ENCODE results near the gene C1QA. TPM values are rescaled to one million over a fixed set of nuclear protein-coding genes. Genes with fewer than 3 reads are reported as not detected.

C1QA gene
- total and polyA plus RNA-seq, 4 donors, result 27.4 to 513 (median 391) TPM

DNA sequence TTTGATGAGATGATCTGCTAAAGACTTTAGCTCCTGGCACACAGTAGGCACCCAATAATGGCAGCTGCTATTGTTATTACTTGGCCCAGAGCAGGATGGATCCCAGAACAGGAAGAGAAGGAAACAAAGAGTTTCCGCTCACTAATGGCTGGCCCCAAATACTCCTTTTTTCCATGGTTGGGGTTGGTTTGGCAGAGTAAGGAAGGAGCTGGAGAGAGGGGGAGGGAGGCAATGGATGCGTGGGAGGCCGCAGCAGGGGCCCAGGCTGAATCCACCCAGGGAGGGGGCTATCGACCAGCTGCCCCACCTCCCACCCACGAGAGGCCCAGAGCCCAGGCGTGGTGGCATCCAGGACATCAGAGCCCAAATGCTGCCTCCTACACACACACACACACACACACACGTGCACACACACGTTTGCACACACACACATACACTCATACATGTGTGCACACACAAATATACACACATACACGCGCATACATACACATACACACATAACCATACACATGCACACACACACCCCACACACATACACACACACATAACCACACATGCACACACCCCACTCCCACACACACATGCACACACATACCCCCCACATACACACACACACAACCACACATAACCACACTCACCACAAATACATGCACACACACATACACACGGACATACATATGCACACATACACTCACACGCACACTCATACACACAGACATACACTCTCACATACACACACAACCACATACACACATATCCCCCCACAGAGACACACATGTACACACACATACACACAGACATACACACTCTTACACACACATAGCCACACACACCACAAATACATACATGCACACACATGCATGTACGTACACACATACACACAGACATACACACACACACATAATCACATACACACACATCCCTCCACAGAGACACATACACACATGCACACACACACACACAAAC, 41.8 kb downstream of the C1QA start:
- TF ChIP-seq CTCF (IDR thresholded peaks at IDR 0.05; ENCODE audit: control extremely low read depth, extremely low read depth), result no peak
- no peak for ATAC-seq (ENCODE audit: insufficient read depth, low FRiP score)
- H3K4me3 ChIP-seq, result no peak overlapping the region
- peaks cover 0 to 3% (median 0%) of the 10 kb centered on the region in 5 donors for H3K4me1 ChIP-seq (ENCODE audit: control insufficient read depth in 5 of 5, insufficient read depth in 5 of 5, low read length in 5 of 5)
- H3K27me3 ChIP-seq (ENCODE audit: control insufficient read depth in 3 of 3, insufficient read depth in 3 of 3, low read length in 2 of 3), result no peaks in the 10 kb centered on the region
- no peaks in the 10 kb centered on the region for H3K36me3 ChIP-seq (ENCODE audit: control insufficient read depth in 4 of 4, insufficient read depth in 4 of 4, low read length in 4 of 4)
- no peak for DNase-seq
- no peak overlapping the region for H3K27ac ChIP-seq (ENCODE audit: low read depth in 1 of 2, low read length in 1 of 2)
- 82 to 84% methylated on average over 13 of the region's 13 CpGs for WGBS, 2 donors
- H3K9ac ChIP-seq (ENCODE audit: insufficient read depth in 1 of 2, low read length in 2 of 2), result no peak overlapping the region
- H3K9me3 ChIP-seq (ENCODE audit: control insufficient read depth in 4 of 4, insufficient read depth in 3 of 4, low read length in 3 of 4), result no peaks in the 10 kb centered on the region

DNA sequence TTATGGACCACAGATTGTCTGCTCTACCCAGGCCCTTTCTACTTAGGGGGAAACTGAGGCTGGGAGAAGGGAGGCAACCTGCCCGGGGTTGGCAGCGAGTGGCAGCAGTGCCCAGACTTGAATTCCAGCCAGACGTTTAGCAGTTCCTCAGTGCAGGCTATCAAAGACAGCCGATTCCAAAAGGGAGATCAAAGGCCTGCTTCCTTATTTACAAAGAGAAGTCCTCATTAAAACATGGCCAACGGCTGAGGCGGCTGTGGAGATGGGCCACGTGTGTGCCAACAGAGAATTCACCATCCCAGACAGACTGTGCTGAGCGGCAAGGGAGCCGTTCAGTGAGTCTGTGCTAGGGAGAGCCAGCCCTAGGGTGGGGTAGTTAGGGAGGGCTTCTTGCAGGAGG, 44.3 kb downstream of the C1QA start:
- Histone ChIP-seq H3K9me3 (ENCODE audit: control insufficient read depth in 4 of 4, insufficient read depth in 3 of 4, low read length in 3 of 4) (no peaks in the 10 kb centered on the region), H3K4me3 (no peak overlapping the region), H3K36me3 (ENCODE audit: control insufficient read depth in 4 of 4, insufficient read depth in 4 of 4, low read length in 4 of 4) (no peaks in the 10 kb centered on the region), H3K27me3 (ENCODE audit: control insufficient read depth in 3 of 3, insufficient read depth in 3 of 3, low read length in 2 of 3) (no peaks in the 10 kb centered on the region), H3K4me1 (ENCODE audit: control insufficient read depth in 5 of 5, insufficient read depth in 5 of 5, low read length in 5 of 5) (peaks cover 0 to 10% (median 3%) of the 10 kb centered on the region in 5 donors), H3K9ac (ENCODE audit: insufficient read depth in 1 of 2, low read length in 2 of 2) (no peak overlapping the region), H3K27ac (ENCODE audit: low read depth in 1 of 2, low read length in 1 of 2) (no peak overlapping the region)
- WGBS, 2 donors, result 51 to 59% methylated on average over 9 of the region's 9 CpGs
- TF ChIP-seq CTCF (IDR thresholded peaks at IDR 0.05; ENCODE audit: control extremely low read depth, extremely low read depth), result no peak
- DNase-seq (peak in 2 of 3 donors; percentile 28 to 35), ATAC-seq (ENCODE audit: insufficient read depth, low FRiP score) (no peak)

- no peak for TF ChIP-seq CTCF (IDR thresholded peaks at IDR 0.05; ENCODE audit: control extremely low read depth, extremely low read depth)
- Histone ChIP-seq H3K27ac (ENCODE audit: low read depth in 1 of 2, low read length in 1 of 2) (no peak overlapping the region), H3K4me1 (ENCODE audit: control insufficient read depth in 5 of 5, insufficient read depth in 5 of 5, low read length in 5 of 5) (peaks cover 0 to 13% (median 3%) of the 10 kb centered on the region in 5 donors), H3K4me3 (no peak overlapping the region), H3K9me3 (ENCODE audit: control insufficient read depth in 4 of 4, insufficient read depth in 3 of 4, low read length in 3 of 4) (no peaks in the 10 kb centered on the region), H3K27me3 (ENCODE audit: control insufficient read depth in 3 of 3, insufficient read depth in 3 of 3, low read length in 2 of 3) (no peaks in the 10 kb centered on the region), H3K36me3 (ENCODE audit: control insufficient read depth in 4 of 4, insufficient read depth in 4 of 4, low read length in 4 of 4) (no peaks in the 10 kb centered on the region), H3K9ac (ENCODE audit: insufficient read depth in 1 of 2, low read length in 2 of 2) (no peak overlapping the region)
- ATAC-seq (ENCODE audit: insufficient read depth, low FRiP score) (no peak), DNase-seq (no peak)
- 82 to 85% methylated on average over 15 of the region's 15 CpGs for WGBS, 2 donors
Observed at GRCh38 chr1:22681556-22682276, 45.3 kb downstream of the C1QA start.
